ENCODE measurements around the gene SATL1.
"Not testable (repeated sequence)": the region's sequence is repeated elsewhere in the genome, so short reads cannot be mapped to it uniquely, and the experiment has no call there.

SATL1 gene

DNA sequence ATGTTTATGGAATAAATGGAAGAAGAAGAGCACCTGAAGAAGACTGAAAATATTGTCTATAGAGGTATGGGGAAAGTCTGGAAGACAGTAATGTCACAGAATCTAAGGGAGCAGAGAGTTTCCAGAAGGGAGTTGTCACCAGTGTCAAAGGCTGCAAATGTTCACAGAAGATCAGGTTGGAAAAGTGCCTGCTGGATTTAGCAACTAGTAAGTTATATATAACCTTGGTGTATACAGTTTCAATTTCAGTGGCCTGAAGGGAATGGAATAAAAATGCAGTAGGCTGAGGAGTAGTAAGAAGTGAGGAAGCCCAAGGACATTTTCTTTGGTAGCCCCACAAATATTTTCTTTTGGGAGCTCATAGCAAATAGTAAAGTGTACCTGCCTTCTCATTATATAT is 107.2 kb downstream of the SATL1 start:
- Mint-ChIP-seq H3K36me3 (no peaks in the 10 kb centered on the region), H3K4me1 (ENCODE audit: low read depth) (no peaks in the 10 kb centered on the region), H3K9me3 (ENCODE audit: low read depth) (no peaks in the 10 kb centered on the region), H3K4me3 (no peak overlapping the region), H3K27me3 (no peaks in the 10 kb centered on the region), H3K27ac (no peak overlapping the region)

DNA sequence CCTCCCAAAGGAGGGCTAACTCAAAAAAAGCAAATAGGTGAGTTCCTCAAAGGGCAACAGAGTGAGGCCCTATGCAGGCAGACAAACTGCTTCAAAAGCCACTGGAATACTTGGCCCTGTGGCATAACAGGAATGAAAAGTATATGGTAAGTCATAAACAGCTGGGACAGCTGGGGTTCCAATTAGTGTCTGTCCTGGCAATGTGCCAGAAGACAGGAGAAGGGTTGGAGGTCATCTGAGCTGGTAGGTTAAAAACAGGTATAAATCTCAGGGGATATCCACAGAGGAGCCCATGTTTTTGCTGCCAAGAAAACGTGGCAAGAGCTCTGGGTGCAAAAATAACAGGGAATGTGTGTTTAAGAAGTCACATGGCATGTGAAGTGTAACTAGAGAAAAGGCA is 128.3 kb downstream of the SATL1 start:
- H3K9me3 Mint-ChIP-seq (ENCODE audit: low read depth) = no peaks in the 10 kb centered on the region
- no peaks in the 10 kb centered on the region for H3K36me3 Mint-ChIP-seq
- H3K27ac Mint-ChIP-seq = no peak overlapping the region
- no peak overlapping the region for H3K4me3 Mint-ChIP-seq
- H3K4me1 Mint-ChIP-seq (ENCODE audit: low read depth) = no peaks in the 10 kb centered on the region
- no peaks in the 10 kb centered on the region for H3K27me3 Mint-ChIP-seq

GRCh38 chrX:85114776-85115175 is 128.8 kb downstream of the SATL1 start:
- H3K27ac Mint-ChIP-seq = no peak overlapping the region
- H3K36me3 Mint-ChIP-seq = no peaks in the 10 kb centered on the region
- no peaks in the 10 kb centered on the region for H3K27me3 Mint-ChIP-seq
- H3K4me3 Mint-ChIP-seq = no peak overlapping the region
- H3K9me3 Mint-ChIP-seq (ENCODE audit: low read depth) = no peaks in the 10 kb centered on the region
- H3K4me1 Mint-ChIP-seq (ENCODE audit: low read depth) = no peaks in the 10 kb centered on the region

DNA sequence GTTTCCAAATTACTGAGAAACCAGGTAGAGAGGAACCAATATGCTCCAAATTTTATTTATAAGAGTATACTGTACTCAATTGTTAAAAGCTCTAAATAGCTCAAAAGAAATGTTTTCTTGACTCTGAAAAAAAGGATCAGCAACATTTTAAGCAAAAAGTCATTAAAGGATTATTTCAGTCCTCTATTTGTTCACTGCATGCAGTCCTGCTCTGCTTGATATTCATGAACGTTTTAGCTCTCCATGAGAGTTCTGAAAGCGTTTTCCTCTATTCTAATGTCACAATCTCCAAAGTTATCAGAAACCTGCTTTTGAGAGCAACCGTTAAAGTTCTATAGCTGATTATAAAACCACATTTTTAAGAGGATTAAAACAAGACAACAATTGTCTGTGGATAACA is 129.4 kb downstream of the SATL1 start:
- H3K36me3 Mint-ChIP-seq = no peaks in the 10 kb centered on the region
- no peaks in the 10 kb centered on the region for H3K9me3 Mint-ChIP-seq (ENCODE audit: low read depth)
- H3K4me3 Mint-ChIP-seq = no peak overlapping the region
- no peaks in the 10 kb centered on the region for H3K27me3 Mint-ChIP-seq
- no peaks in the 10 kb centered on the region for H3K4me1 Mint-ChIP-seq (ENCODE audit: low read depth)
- no peak overlapping the region for H3K27ac Mint-ChIP-seq

DNA sequence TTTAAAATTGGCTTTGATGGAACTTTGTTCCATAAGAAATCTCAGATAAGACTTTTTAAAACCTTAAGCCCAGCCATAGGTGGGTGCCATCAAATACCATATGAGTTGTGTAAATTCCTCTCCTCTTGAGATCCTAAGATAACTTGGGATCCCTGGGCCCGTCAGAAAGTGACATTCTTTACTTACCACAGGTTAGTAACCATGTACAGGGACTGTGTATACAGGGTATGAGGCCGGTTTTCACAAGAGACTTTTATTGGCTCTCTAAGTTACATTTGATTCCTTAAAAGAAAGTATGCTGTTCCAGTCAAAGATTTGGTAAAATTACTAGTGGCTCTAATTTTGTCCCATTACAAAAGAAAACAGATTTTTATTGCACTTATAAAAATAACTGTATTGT is 129.8 kb downstream of the SATL1 start:
- H3K9me3 Mint-ChIP-seq (ENCODE audit: low read depth) = no peaks in the 10 kb centered on the region
- H3K36me3 Mint-ChIP-seq = no peaks in the 10 kb centered on the region
- no peak overlapping the region for H3K4me3 Mint-ChIP-seq
- no peaks in the 10 kb centered on the region for H3K27me3 Mint-ChIP-seq
- H3K27ac Mint-ChIP-seq = no peak overlapping the region
- H3K4me1 Mint-ChIP-seq (ENCODE audit: low read depth) = no peaks in the 10 kb centered on the region

DNA sequence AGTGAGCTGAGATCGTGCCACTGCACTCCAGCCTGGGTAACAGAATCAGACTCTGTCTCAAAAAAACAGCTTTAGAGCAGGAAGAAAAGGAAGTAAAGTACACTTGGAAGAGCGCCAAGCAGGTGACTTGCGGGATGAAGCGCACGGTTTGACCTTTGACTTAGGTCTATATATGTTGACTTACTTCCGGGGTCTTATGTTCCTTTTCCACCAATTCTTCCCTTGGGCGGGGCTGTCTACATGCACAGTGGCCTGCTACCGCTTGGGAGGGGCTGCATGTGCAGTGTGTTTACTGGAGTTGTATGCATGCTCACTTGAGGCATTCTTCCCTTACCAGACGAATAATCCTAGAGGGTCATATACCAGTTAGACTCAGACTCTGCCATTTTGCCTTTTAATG is 131.3 kb downstream of the SATL1 start:
- H3K4me1 Mint-ChIP-seq (ENCODE audit: low read depth) = no peaks in the 10 kb centered on the region
- no peaks in the 10 kb centered on the region for H3K36me3 Mint-ChIP-seq
- H3K9me3 Mint-ChIP-seq (ENCODE audit: low read depth) = no peaks in the 10 kb centered on the region
- no peak overlapping the region for H3K27ac Mint-ChIP-seq
- no peaks in the 10 kb centered on the region for H3K27me3 Mint-ChIP-seq
- H3K4me3 Mint-ChIP-seq = no peak overlapping the region

GRCh38 chrX:85111347-85111746 is 132.2 kb downstream of the SATL1 start:
- no peaks in the 10 kb centered on the region for H3K9me3 Mint-ChIP-seq (ENCODE audit: low read depth)
- no peaks in the 10 kb centered on the region for H3K27me3 Mint-ChIP-seq
- H3K36me3 Mint-ChIP-seq = no peaks in the 10 kb centered on the region

GRCh38 chrX:85109235-85109634 is 134.3 kb downstream of the SATL1 start:
- H3K4me1 Mint-ChIP-seq (ENCODE audit: low read depth) = no peaks in the 10 kb centered on the region
- H3K27ac Mint-ChIP-seq = no peak overlapping the region
- no peaks in the 10 kb centered on the region for H3K9me3 Mint-ChIP-seq (ENCODE audit: low read depth)
- H3K27me3 Mint-ChIP-seq = no peaks in the 10 kb centered on the region
- H3K36me3 Mint-ChIP-seq = no peaks in the 10 kb centered on the region
- no peak overlapping the region for H3K4me3 Mint-ChIP-seq

More at GRCh38 chrX:85111347-85111746, 132.2 kb downstream of the SATL1 start:
- no peak overlapping the region for H3K27ac Mint-ChIP-seq
- H3K4me3 Mint-ChIP-seq = no peak overlapping the region
- H3K4me1 Mint-ChIP-seq (ENCODE audit: low read depth) = no peaks in the 10 kb centered on the region

DNA sequence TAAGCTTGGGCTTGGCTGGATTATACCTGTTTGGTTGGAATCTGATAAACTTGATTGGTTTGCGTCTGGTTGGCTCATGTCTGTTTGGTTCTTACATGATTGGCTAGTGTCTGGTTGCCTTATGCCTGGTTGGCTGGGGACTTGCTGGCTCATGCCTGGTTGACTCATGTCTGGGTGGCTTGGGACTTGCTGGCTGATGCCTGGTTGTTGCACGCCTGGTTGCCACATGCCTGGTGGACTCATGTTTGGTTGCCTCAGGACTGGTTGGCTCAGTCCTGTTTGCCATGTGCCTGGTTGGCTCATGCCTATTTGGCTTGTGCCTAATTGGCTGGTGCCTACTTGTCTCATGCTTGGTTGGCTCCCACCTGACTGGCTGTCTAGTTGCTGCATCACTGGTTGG is 135.4 kb downstream of the SATL1 start:
- Mint-ChIP-seq H3K36me3 (no peaks in the 10 kb centered on the region), H3K9me3 (ENCODE audit: low read depth) (no peaks in the 10 kb centered on the region), H3K4me3 (no peak overlapping the region), H3K27ac (no peak overlapping the region), H3K4me1 (ENCODE audit: low read depth) (no peaks in the 10 kb centered on the region), H3K27me3 (no peaks in the 10 kb centered on the region)

DNA sequence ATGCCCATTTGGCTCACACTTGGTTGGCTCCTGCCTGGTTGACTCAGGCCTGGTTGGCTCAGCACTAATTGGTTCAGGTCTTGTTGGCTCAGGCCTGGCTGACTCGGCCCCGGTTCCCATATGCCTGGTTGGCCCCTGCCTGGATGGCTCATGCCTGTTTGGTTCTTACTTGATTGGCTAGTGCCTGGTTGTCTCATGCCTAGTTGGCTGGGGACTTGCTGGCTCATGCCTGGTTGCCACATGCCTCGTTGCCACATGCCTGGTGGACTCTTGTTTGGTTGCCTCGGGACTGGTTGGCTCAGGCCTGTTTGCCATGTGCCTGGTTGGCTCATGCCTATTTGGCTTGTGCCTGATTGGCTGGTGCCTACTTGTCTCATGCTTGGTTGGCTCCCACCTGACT is 136.2 kb downstream of the SATL1 start:
- Mint-ChIP-seq H3K27ac (no peak overlapping the region), H3K4me3 (no peak overlapping the region), H3K27me3 (no peaks in the 10 kb centered on the region), H3K4me1 (ENCODE audit: low read depth) (no peaks in the 10 kb centered on the region), H3K36me3 (no peaks in the 10 kb centered on the region), H3K9me3 (ENCODE audit: low read depth) (no peaks in the 10 kb centered on the region)

GRCh38 chrX:85089321-85089840 is 154.2 kb downstream of the SATL1 start:
- no peaks in the 10 kb centered on the region for H3K27me3 Mint-ChIP-seq
- no peak overlapping the region for H3K27ac Mint-ChIP-seq
- no peak overlapping the region for H3K4me3 Mint-ChIP-seq
- no peaks in the 10 kb centered on the region for H3K4me1 Mint-ChIP-seq (ENCODE audit: low read depth)
- H3K36me3 Mint-ChIP-seq = peaks cover 15% of the 10 kb centered on the region
- no peaks in the 10 kb centered on the region for H3K9me3 Mint-ChIP-seq (ENCODE audit: low read depth)

DNA sequence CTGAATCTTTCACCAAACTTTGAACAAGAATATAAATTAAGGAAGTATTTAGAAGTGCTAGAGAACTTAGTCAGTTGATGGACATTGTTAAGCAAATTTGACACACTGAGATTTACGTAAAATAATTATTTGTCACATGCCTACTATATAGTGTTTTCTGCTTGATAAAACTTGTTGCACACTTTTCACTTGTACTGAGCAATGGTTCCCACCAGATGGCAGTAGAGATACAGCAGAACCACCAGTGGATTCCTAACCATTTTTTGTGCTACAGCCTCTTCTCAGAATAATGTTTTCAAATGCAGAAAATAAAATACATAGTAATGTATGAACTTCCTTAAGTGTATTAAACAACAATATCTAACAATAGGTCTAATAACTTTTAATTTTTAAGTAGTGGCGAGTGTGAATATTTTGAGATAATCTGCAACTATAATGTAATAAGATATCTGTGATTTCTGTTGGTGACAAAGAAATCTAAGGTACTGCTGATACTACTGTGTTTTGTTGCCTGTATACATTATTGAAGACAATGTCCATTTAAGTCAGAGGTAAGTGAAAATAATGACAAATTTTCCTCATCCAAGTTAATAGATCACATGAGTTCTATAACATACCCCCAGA is 158.7 kb downstream of the SATL1 start:
- no peaks in the 10 kb centered on the region for H3K9me3 Mint-ChIP-seq (ENCODE audit: low read depth)
- H3K4me1 Mint-ChIP-seq (ENCODE audit: low read depth) = no peaks in the 10 kb centered on the region

GRCh38 chrX:85077247-85077646 is 166.3 kb downstream of the SATL1 start:
- H3K27ac Mint-ChIP-seq; H3K27me3 Mint-ChIP-seq; H3K4me3 Mint-ChIP-seq; H3K9me3 Mint-ChIP-seq (ENCODE audit: low read depth); H3K36me3 Mint-ChIP-seq; H3K4me1 Mint-ChIP-seq (ENCODE audit: low read depth): not testable (repeated sequence)

More for the DNA sequence above, 158.7 kb downstream of the SATL1 start:
- H3K36me3 Mint-ChIP-seq = peaks cover 8% of the 10 kb centered on the region
- no peak overlapping the region for H3K4me3 Mint-ChIP-seq
- H3K27me3 Mint-ChIP-seq = no peaks in the 10 kb centered on the region
- H3K27ac Mint-ChIP-seq = no peak overlapping the region

- no peak overlapping the region for H3K4me3 Mint-ChIP-seq
- no peak overlapping the region for H3K27ac Mint-ChIP-seq
- peaks cover 1% of the 10 kb centered on the region for H3K4me1 Mint-ChIP-seq (ENCODE audit: low read depth)
- H3K27me3 Mint-ChIP-seq = no peaks in the 10 kb centered on the region
- H3K36me3 Mint-ChIP-seq = peaks cover 12% of the 10 kb centered on the region
- no peaks in the 10 kb centered on the region for H3K9me3 Mint-ChIP-seq (ENCODE audit: low read depth)
Observed at GRCh38 chrX:85065512-85066198, 177.9 kb downstream of the SATL1 start.

GRCh38 chrX:85052636-85053343 is 190.8 kb downstream of the SATL1 start:
- Mint-ChIP-seq H3K36me3 (no peaks in the 10 kb centered on the region), H3K27ac (no peak overlapping the region), H3K4me1 (ENCODE audit: low read depth) (peaks cover 7% of the 10 kb centered on the region), H3K9me3 (ENCODE audit: low read depth) (no peaks in the 10 kb centered on the region), H3K4me3 (no peak overlapping the region), H3K27me3 (no peaks in the 10 kb centered on the region)
